ENCODE results near the gene RHOT1.
"Not testable (repeated sequence)": the region's sequence is repeated elsewhere in the genome, so short reads cannot be mapped to it uniquely, and the experiment has no call there.

The RHOT1 gene

GRCh38 chr17:32114536-32114935, 27.8 kb upstream of the RHOT1 start:
- DNase-seq: no peak
- no peaks in the 10 kb centered on the region for H3K27me3 ChIP-seq
- TF ChIP-seq CTCF (IDR thresholded peaks at IDR 0.05; ENCODE audit: low read depth, low read length): no peak
- no peaks in the 10 kb centered on the region for H3K4me1 ChIP-seq
- H3K36me3 ChIP-seq: no peaks in the 10 kb centered on the region
- no peak overlapping the region for H3K4me3 ChIP-seq (ENCODE audit: low read depth, low read length)
- no peaks in the 10 kb centered on the region for H3K9me3 ChIP-seq

- not testable (repeated sequence) for H3K27me3 ChIP-seq; H3K4me1 ChIP-seq; H3K4me3 ChIP-seq (ENCODE audit: low read depth, low read length); DNase-seq; H3K36me3 ChIP-seq; H3K9me3 ChIP-seq
Observed at GRCh38 chr17:32115546-32115945, 26.8 kb upstream of the RHOT1 start.

- Histone ChIP-seq H3K9me3 (no peaks in the 10 kb centered on the region), H3K27me3 (no peaks in the 10 kb centered on the region), H3K4me3 (ENCODE audit: low read depth, low read length) (no peak overlapping the region), H3K36me3 (no peaks in the 10 kb centered on the region), H3K4me1 (no peaks in the 10 kb centered on the region)
- no peak for DNase-seq
- no peak for TF ChIP-seq CTCF (IDR thresholded peaks at IDR 0.05; ENCODE audit: low read depth, low read length)
Observed at GRCh38 chr17:32116937-32117336, 25.4 kb upstream of the RHOT1 start.

GRCh38 chr17:32117399-32117798, 24.9 kb upstream of the RHOT1 start:
- no peaks in the 10 kb centered on the region for H3K27me3 ChIP-seq
- no peaks in the 10 kb centered on the region for H3K36me3 ChIP-seq
- H3K9me3 ChIP-seq: no peaks in the 10 kb centered on the region
- no peak overlapping the region for H3K4me3 ChIP-seq (ENCODE audit: low read depth, low read length)
- no peaks in the 10 kb centered on the region for H3K4me1 ChIP-seq
- DNase-seq: no peak
- TF ChIP-seq CTCF (IDR thresholded peaks at IDR 0.05; ENCODE audit: low read depth, low read length): no peak

DNA sequence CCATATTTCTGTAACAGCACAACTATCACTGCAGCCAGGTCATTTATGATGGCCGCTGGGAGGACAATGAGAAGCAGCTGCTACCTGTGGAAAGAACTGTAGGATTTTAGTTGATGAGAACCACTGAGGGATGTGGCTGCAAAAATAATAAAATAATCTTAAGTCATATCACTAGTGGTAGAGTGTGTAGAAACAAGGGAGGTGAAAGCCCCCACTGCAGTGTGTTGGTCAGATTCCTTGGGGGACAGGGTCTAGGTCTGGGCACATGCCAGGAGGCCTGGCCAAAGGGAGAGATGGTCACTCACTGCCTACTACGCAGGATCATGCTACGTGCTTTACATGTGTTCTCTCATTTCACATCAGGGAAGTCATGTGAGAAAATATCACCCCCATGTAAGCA, 24.2 kb upstream of the RHOT1 start:
- not testable (repeated sequence) for H3K36me3 ChIP-seq, DNase-seq

DNA sequence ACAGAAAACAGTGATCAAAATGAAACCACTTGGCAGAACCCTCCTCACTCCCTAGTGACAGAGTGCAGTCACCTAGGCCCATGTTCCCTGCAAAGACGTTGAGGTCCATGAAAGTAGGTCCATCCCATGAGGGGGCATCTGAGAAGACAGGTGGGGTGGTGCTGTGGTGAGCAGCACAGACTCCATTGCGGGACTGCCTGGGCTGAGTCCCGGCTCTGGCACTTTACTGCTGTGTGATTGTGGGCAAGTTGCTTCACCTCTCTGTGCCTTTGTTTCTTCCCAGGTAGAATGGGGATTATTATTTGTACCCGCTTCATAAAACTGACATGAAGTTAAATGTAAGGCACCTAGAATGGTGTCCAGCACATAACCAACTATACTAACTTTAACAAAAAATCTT, 23.5 kb upstream of the RHOT1 start:
- Histone ChIP-seq H3K4me3 (ENCODE audit: low read depth, low read length) (no peak overlapping the region), H3K36me3 (no peaks in the 10 kb centered on the region), H3K9me3 (no peaks in the 10 kb centered on the region), H3K4me1 (no peaks in the 10 kb centered on the region), H3K27me3 (no peaks in the 10 kb centered on the region)
- no peak for DNase-seq
- no peak for TF ChIP-seq CTCF (IDR thresholded peaks at IDR 0.05; ENCODE audit: low read depth, low read length)

More for the DNA sequence above, 24.2 kb upstream of the RHOT1 start:
- not testable (repeated sequence) for H3K27me3 ChIP-seq; H3K4me3 ChIP-seq (ENCODE audit: low read depth, low read length); H3K9me3 ChIP-seq; H3K4me1 ChIP-seq

GRCh38 chr17:32120141-32120540, 22.2 kb upstream of the RHOT1 start:
- Histone ChIP-seq H3K4me1 (no peaks in the 10 kb centered on the region), H3K9me3 (no peaks in the 10 kb centered on the region), H3K4me3 (ENCODE audit: low read depth, low read length) (no peak overlapping the region), H3K27me3 (no peaks in the 10 kb centered on the region), H3K36me3 (no peaks in the 10 kb centered on the region)
- no peak for DNase-seq
- no peak for TF ChIP-seq CTCF (IDR thresholded peaks at IDR 0.05; ENCODE audit: low read depth, low read length)
